DMS153 (cell line): Measurements from ENCODE around the gene PACRGL.

Experiments used
- DNase-seq: peaks from one replicate; lab custom pipeline; 2025; lab: John Stamatoyannopoulos, UW

PACRGL gene

GRCh38 chr4:20700007-20700761 lies at the start of gene PACRGL:
PACRGL (plus strand) TSS chr4:20700458; CDS start chr4:20704482, 4,024 bp downstream.
- peak; percentile 71 for DNase-seq

- DNase-seq, result no peak
These were observed 47.9 kb upstream of the PACRGL start for GRCh38 chr4:20652226-20652885.

GRCh38 chr4:20658456-20658855 lies 41.8 kb upstream of the PACRGL start:
- DNase-seq, result no peak

- no peak for DNase-seq
These were observed 37.4 kb upstream of the PACRGL start for GRCh38 chr4:20662851-20663250.

- no peak for DNase-seq
These were observed 34.0 kb upstream of the PACRGL start for GRCh38 chr4:20666012-20666860.

- no peak for DNase-seq
These were observed 28.0 kb upstream of the PACRGL start for GRCh38 chr4:20672262-20672661.

- no peak for DNase-seq
These were observed 24.5 kb upstream of the PACRGL start for GRCh38 chr4:20675786-20676185.

- no peak for DNase-seq
These were observed 23.6 kb upstream of the PACRGL start for GRCh38 chr4:20676501-20677197.

- no peak for DNase-seq
These were observed 21.9 kb upstream of the PACRGL start for GRCh38 chr4:20678400-20678799.

- no peak for DNase-seq
These were observed 20.3 kb upstream of the PACRGL start for GRCh38 chr4:20679951-20680350.

GRCh38 chr4:20680736-20681135 lies 19.5 kb upstream of the PACRGL start:
- no peak for DNase-seq

- no peak for DNase-seq
These were observed 19.0 kb upstream of the PACRGL start for GRCh38 chr4:20681271-20681670.

- DNase-seq, result no peak
These were observed 17.4 kb upstream of the PACRGL start for GRCh38 chr4:20682853-20683252.

GRCh38 chr4:20683766-20684165 lies 16.5 kb upstream of the PACRGL start:
- DNase-seq, result no peak

GRCh38 chr4:20684852-20685763 lies 15.2 kb upstream of the PACRGL start:
- DNase-seq, result no peak

- no peak for DNase-seq
These were observed 12.4 kb upstream of the PACRGL start for GRCh38 chr4:20687864-20688263.

GRCh38 chr4:20696815-20697214 lies 3.4 kb upstream of the PACRGL start:
- no peak for DNase-seq

- no peak for DNase-seq
These were observed 1.9 kb upstream of the PACRGL start for GRCh38 chr4:20698382-20698781.

GRCh38 chr4:20698820-20699219 lies 1.4 kb upstream of the PACRGL start:
- DNase-seq, result no peak

GRCh38 chr4:20711335-20711734 lies 11.1 kb downstream of the PACRGL start:
- no peak for DNase-seq

GRCh38 chr4:20723019-20723418 lies 22.8 kb downstream of the PACRGL start:
- no peak for DNase-seq
